K562 (cell line): ENCODE results near the gene ALOXE3. TPM values are rescaled to one million over a fixed set of nuclear protein-coding genes. Genes with fewer than 3 reads are reported as not detected.

ENCODE experiments used
- ATAC-seq: fragments of 200-7000 bp; cut with Tn5 transposase; 3 replicates; pipeline ENCODE4 v1.9.1; 2020; ENCODE audit warnings: moderate library complexity
- BruUV-seq: library from RNA; stranded (reverse); fragments of 400-500 nt; replicated peaks from 2 replicates; lab custom pipeline; 2021; lab: Mats Ljungman, UMichigan
- CTCF ChIA-PET: fragments of 300-600 bp; formaldehyde crosslinking; extraction: SDS; loops from one replicate; lab custom pipeline; 2021; ENCODE audit warnings: low intra/inter-chr PET ratio; lab: Yijun Ruan, JAX
- POLR2A ChIA-PET: fragments of 300-600, 350-650 bp; sonication (Branson Sonifier 250); formaldehyde crosslinking; extraction: SDS; loops from one replicate; lab custom pipeline; 2021; ENCODE audit warnings: antibody characterized with exemption, inconsistent platforms; lab: Yijun Ruan, JAX
- DNase-seq, 4 experiments: peaks; one replicate each; pipeline versions ENCODE4 v3.0.0 to v3.0.0-alpha.2; 2011 to 2018; ENCODE audit warnings: low spot score in 3 of 4, mixed read lengths in 3 of 4; ENCODE audit errors: extremely low read depth in 1 of 4
- FAIRE-seq: peaks from 2 replicates; lab custom pipeline; 2011; peaks lifted over from hg19 to GRCh38; lab: Jason Lieb, UNC
- H2AFZ ChIP-seq: 2 replicates; pipeline ENCODE4 v1.6.0; 2011; ENCODE audit warnings: low read depth, low read length, control low read depth, inconsistent platforms
- H3K27ac ChIP-seq: fragments of 200-600 bp; 3 replicates; pipeline ENCODE4 v1.8.0; 2011; ENCODE audit warnings: low read depth, mild to moderate bottlenecking, control low read depth, inconsistent platforms, low read length, moderate library complexity, mixed read lengths; ENCODE audit errors: extremely low read depth
- H3K27me3 ChIP-seq, 2 experiments: fragments of 300-600 bp in 1 of 2; 2 replicates in 1 of 2; 3 replicates in 1 of 2; pipeline versions ENCODE4 v1.6.0 to v1.8.0; 2011; ENCODE audit warnings: inconsistent platforms in 2 of 2, low read length in 2 of 2, mild to moderate bottlenecking in 1 of 2, mixed read lengths in 1 of 2, moderate library complexity in 1 of 2; ENCODE audit not compliant: control insufficient read depth in 2 of 2, insufficient read depth in 2 of 2
- H3K36me3 ChIP-seq: fragments of 300-600 bp; 3 replicates; pipeline ENCODE4 v1.8.0; 2011; ENCODE audit warnings: mild to moderate bottlenecking, low read length, inconsistent platforms; ENCODE audit not compliant: control insufficient read depth, insufficient read depth
- H3K4me1 ChIP-seq, 2 experiments: fragments of 200-600 bp in 1 of 2; replicated peaks in 1 of 2; 2 replicates in 1 of 2; 3 replicates in 1 of 2; pipeline versions ENCODE4 v1.5.1 to v1.8.0; 2011; ENCODE audit warnings: inconsistent platforms in 2 of 2, low read length in 2 of 2, mild to moderate bottlenecking in 1 of 2, mixed read lengths in 1 of 2, moderate library complexity in 1 of 2; ENCODE audit not compliant: control insufficient read depth in 2 of 2, insufficient read depth in 2 of 2
- H3K4me2 ChIP-seq: 2 replicates; pipeline ENCODE4 v1.6.1; 2011; ENCODE audit warnings: low read length, control low read depth, inconsistent platforms, mixed read lengths; ENCODE audit not compliant: insufficient read depth
- H3K4me3 ChIP-seq: fragments of 200-600 bp; sonication (generic), shearing (Covaris generic); 2 replicates; pipeline ENCODE4 v1.5.1; 2016; ENCODE audit warnings: control low read depth, inconsistent platforms
- H3K79me2 ChIP-seq: fragments of 200-600 bp; 3 replicates; pipeline ENCODE4 v1.8.0; 2011; ENCODE audit warnings: low read length, inconsistent platforms; ENCODE audit not compliant: control insufficient read depth, insufficient read depth
- H3K9ac ChIP-seq, 2 experiments: 2 replicates each; pipeline versions ENCODE4 v1.6.0 to v1.6.1; 2011; ENCODE audit warnings: low read depth in 2 of 2, low read length in 2 of 2, control low read depth in 1 of 2, inconsistent platforms in 1 of 2, mild to moderate bottlenecking in 1 of 2, mixed read lengths in 1 of 2; ENCODE audit not compliant: insufficient read depth in 1 of 2
- H3K9me1 ChIP-seq: one replicate; pipeline ENCODE4 v1.6.0; 2011; ENCODE audit warnings: inconsistent platforms, mild to moderate bottlenecking, low read length, moderate library complexity; ENCODE audit not compliant: control insufficient read depth, insufficient read depth
- H3K9me3 ChIP-seq: replicated peaks from 2 replicates; pipeline ENCODE4 v1.5.1; 2011; ENCODE audit warnings: low read depth, low read length, inconsistent platforms; ENCODE audit not compliant: control insufficient read depth, insufficient read depth
- H4K20me1 ChIP-seq: replicated peaks from 2 replicates; pipeline ENCODE4 v1.6.1; 2011; ENCODE audit warnings: low read length, inconsistent platforms, mixed read lengths; ENCODE audit not compliant: control insufficient read depth, insufficient read depth
- ARID4B ChIP-seq: sonication (generic); formaldehyde crosslinking; IDR thresholded peaks from 2 replicates; pipeline ENCODE4 v1.8.0; 2022; ENCODE audit warnings: mild to moderate bottlenecking, missing genetic modification reagents
- EHMT2 ChIP-seq: fragments of 450-650 bp; IDR thresholded peaks from 2 replicates; pipeline ENCODE4 v1.6.1; 2018; ENCODE audit warnings: antibody characterized with exemption
- FOXK1 ChIP-seq: sonication (generic); formaldehyde crosslinking; IDR thresholded peaks from 2 replicates; pipeline ENCODE4 v1.8.0; 2022; ENCODE audit warnings: missing genetic modification reagents, mild to moderate bottlenecking, borderline replicate concordance
- KDM1A ChIP-seq, 2 experiments: fragments of 450-650 bp; IDR thresholded peaks; 2 replicates each; pipeline ENCODE4 v1.6.1; 2016; ENCODE audit warnings: mild to moderate bottlenecking in 2 of 2
- KDM5B ChIP-seq: fragments of 200-600 bp; sonication (generic); IDR thresholded peaks from 2 replicates; pipeline ENCODE4 v1.6.1; 2012; ENCODE audit warnings: low read depth, mild to moderate bottlenecking, moderate library complexity, low read length, control low read depth, inconsistent platforms; ENCODE audit not compliant: insufficient replicate concordance
- KLF10 ChIP-seq: fragments of 250-450 bp; sonication (Bioruptor Pico); IDR thresholded peaks from 2 replicates; pipeline ENCODE4 v1.6.1; 2021; ENCODE audit warnings: matching md5 sums
- NONO ChIP-seq, 2 experiments: fragments of 200-400 bp in 1 of 2; fragments of 450-650 bp in 1 of 2; formaldehyde crosslinking in 1 of 2; IDR thresholded peaks; 2 replicates each; pipeline ENCODE4 v1.6.1; 2017; ENCODE audit warnings: low read depth in 2 of 2, mild to moderate bottlenecking in 2 of 2, moderate library complexity in 2 of 2, low read length in 1 of 2
- TFAP4 ChIP-seq: sonication (generic); formaldehyde crosslinking; IDR thresholded peaks from 2 replicates; pipeline ENCODE4 v1.8.0; 2022; ENCODE audit warnings: missing genetic modification reagents, mild to moderate bottlenecking, moderate library complexity, borderline replicate concordance
- THRA ChIP-seq: fragments of 450-650 bp; IDR thresholded peaks from 2 replicates; pipeline ENCODE4 v1.6.1; 2017; ENCODE audit warnings: mild to moderate bottlenecking, moderate library complexity
- USF2 ChIP-seq: sonication (generic); formaldehyde crosslinking; IDR thresholded peaks from 2 replicates; pipeline ENCODE4 v1.5.0; 2020; ENCODE audit warnings: missing genetic modification reagents
- ZBTB7A ChIP-seq: IDR thresholded peaks from 2 replicates; pipeline ENCODE4 v1.6.1; 2011; ENCODE audit warnings: low read depth, mild to moderate bottlenecking, low read length, moderate library complexity, borderline replicate concordance; ENCODE audit not compliant: control insufficient read depth
- ZNF134 ChIP-seq: fragments of 250-450 bp; sonication (Bioruptor Pico); conservative IDR thresholded peaks from 2 replicates; pipeline ENCODE4 v1.4.0; 2020
- WGBS: fragments of 100-300 bp; shearing (Covaris generic); methylation state at CpG from one replicate; pipeline ENCODE4 v1.1.6; 2016; ENCODE audit warnings: low coverage, mixed read lengths; ENCODE audit not compliant: insufficient coverage; ENCODE audit errors: missing lambda C conversion rate; 5-methylcytosine and 5-hydroxymethylcytosine counted together
- in situ Hi-C: fragments of 300-500 bp; cut with MboI; formaldehyde crosslinking; loops from 4 replicates; pipeline ENCODE4 v1.15.0; 2018; ENCODE audit warnings: inconsistent platforms, mixed read lengths
- intact Hi-C: fragments of 100-400 bp; cut with micrococcal nuclease; formaldehyde crosslinking; loops from 2 replicates; pipeline ENCODE4 v1.14.2; 2022
- polyA plus RNA-seq, 8 experiments: library from polyadenylated mRNA; depleted of rRNA in 4 of 8; stranded (reverse) in 5 of 8; unstranded in 3 of 8; fragments of >200 nt; fragmentation: Nextera tagmentation in 2 of 8; fragmentation: Illumina TruSeq in 1 of 8; extraction: Ambion mirVana in 2 of 8; extraction: Trizol in 1 of 8; gene quantifications; 2 replicates each; pipeline versions ENCODE4 v1.2.1 to v1.2.3, GENCODE V29; 2011 to 2014; ENCODE audit warnings: inconsistent platforms in 1 of 8, missing spikeins in 1 of 8
- total RNA-seq, 7 experiments: library from RNA; depleted of rRNA in 6 of 7; stranded (reverse); fragments of >200 nt in 6 of 7; fragmentation: Illumina TruSeq in 2 of 7; extraction: Trizol in 2 of 7; gene quantifications; 2 replicates each; pipeline versions ENCODE4 v1.2.1 to v1.2.3, GENCODE V29; 2011 to 2021; ENCODE audit warnings: low replicate concordance in 1 of 7

The ALOXE3 gene
- total and polyA plus RNA-seq, 9 of the 15 experiments (the other 6 are each of a cell fraction or from before 2014, with no cell fraction given), result 0.04 TPM; not detected in 8

GRCh38 chr17:8125947-8126490 is 7.7 kb upstream of the ALOXE3 start:
- DNase-seq, result peak; percentile 39 to 57 (median 47)
- Histone ChIP-seq H3K4me1 (peaks cover 22 to 66% of the 10 kb centered on the region in 2 experiments), H3K4me2 (peak overlapping the region; percentile 87), H4K20me1 (no peaks in the 10 kb centered on the region; the same call in 1 of the 2 replicates), H3K9me3 (no peaks in the 10 kb centered on the region), H3K4me3 (peak overlapping the region; percentile 73), H3K9ac (peak overlapping the region; percentile 44 to 92), H3K79me2 (no peaks in the 10 kb centered on the region), H3K9me1 (no peaks in the 10 kb centered on the region), H3K36me3 (no peaks in the 10 kb centered on the region), H2AFZ (peak overlapping the region; percentile 82), H3K27ac (0 out of 3 replicates have a peak overlapping the region, but pooled peaks have one; percentile 21), H3K27me3 (0 out of 5 replicates have a peak, but pooled peaks cover 0 to 9% of the 10 kb centered on the region in 2 experiments)
- CTCF ChIA-PET, result no interaction called here
- ATAC-seq, result peak; percentile 4; the same call in 1 of the 3 replicates
- intact Hi-C loops (loop anchor here (10.0 kb wide), 1 partner anchor 291 kb away; the partner anchor contains the start of gene KDM6B), in situ Hi-C loops (no loop called here)
- POLR2A ChIA-PET, result interaction anchor here (0.8 to 1.7 kb wide), 4 partner anchors 9 to 47 kb away, joined by 4 to 10 read pairs (median 4); partner anchors contain the start of gene ALOX12B
- FAIRE-seq, result no peak
- 2% methylated on average over 18 of the region's 35 CpGs for WGBS
- BruUV-seq, result no TSS peak
- no peak for TF ChIP-seq ZNF134
- 0 out of 4 replicates have a peak, but pooled peaks of 1 of the 2 experiments have one; percentile 7 for TF ChIP-seq KDM1A (IDR thresholded peaks at IDR 0.05)
- no peak for TF ChIP-seq USF2
- TF ChIP-seq ZBTB7A, result peak; percentile 73; the same call in 1 of the 2 replicates
- no peak for TF ChIP-seq TFAP4 (CRISPR knock-in tag)
- no peak for TF ChIP-seq FOXK1 (CRISPR knock-in tag)
- TF ChIP-seq KLF10 (CRISPR knock-in tag), result no peak
- no peak for TF ChIP-seq ARID4B
- no peak for TF ChIP-seq THRA
- TF ChIP-seq EHMT2, result no peak
- no peak for TF ChIP-seq NONO (IDR thresholded peaks at IDR 0.05; ENCODE audit: low read depth in 2 of 2, low read length in 1 of 2)
- peak; percentile 14 for TF ChIP-seq KDM5B
